Hematopoietic multipotent progenitor cell (in vitro differentiated cells): ENCODE results near the gene PRKAR1B. TPM values are rescaled to one million over a fixed set of nuclear protein-coding genes. Genes with fewer than 3 reads are reported as not detected.

ENCODE experiments used
- DNase-seq, 3 donors: peaks; one replicate each; pipeline ENCODE4 v3.0.0-alpha.2; 2011 to 2015; ENCODE audit warnings: low read depth in 2 of 3, low spot score in 2 of 3
- total RNA-seq: library from RNA; depleted of rRNA; stranded (reverse); fragments of >200 nt; gene quantifications from one replicate; pipeline ENCODE4 v1.2.3, GENCODE V29; 2012

PRKAR1B gene
- total RNA-seq, 1 donor = 11.6 TPM

DNA sequence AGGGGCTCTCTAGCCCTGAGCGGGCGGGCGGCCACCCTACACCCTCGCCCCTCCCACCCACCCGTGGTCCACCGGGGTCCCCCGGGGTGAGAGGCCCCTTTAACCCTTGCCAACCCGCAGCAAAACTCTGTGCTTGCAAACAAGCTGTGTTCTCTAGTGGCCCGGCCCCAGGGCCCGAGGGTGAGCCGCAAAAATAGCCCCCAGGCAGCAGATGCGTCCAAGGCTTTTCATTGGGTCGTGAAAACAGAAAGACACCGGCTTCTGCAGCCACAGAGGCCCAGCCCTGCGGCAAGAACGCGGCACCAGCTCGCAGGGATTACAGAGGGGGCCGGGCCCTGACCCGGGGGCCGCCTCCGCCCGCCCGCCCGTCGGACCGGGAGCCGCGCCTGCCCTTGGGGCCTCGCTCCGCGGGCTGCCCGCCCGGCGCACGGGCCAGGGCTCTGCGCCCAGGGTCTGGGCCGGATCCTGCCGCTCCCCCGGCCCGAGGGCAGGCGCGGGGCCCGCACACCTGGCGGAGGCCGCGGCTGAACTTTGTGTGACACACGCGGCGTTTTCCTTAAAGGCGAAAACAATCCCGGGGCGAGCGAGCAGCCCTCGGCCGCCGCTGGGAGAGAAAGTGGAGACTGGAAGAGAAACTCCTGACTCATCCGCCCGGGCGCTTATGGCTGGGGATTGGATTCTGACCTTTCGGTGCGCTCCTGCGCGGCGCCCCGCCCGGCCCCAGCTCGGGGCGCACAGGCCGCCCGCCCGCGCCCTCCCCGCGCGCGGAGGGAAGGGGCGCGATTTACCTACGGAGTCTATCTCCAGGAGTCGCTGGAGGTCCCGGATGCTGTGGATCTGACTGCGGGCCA, 210.2 kb downstream of the PRKAR1B start:
- no peak for DNase-seq

GRCh38 chr7:516216-516605, 210.9 kb downstream of the PRKAR1B start:
- DNase-seq = no peak

GRCh38 chr7:515628-516027, 211.5 kb downstream of the PRKAR1B start:
- no peak for DNase-seq

DNA sequence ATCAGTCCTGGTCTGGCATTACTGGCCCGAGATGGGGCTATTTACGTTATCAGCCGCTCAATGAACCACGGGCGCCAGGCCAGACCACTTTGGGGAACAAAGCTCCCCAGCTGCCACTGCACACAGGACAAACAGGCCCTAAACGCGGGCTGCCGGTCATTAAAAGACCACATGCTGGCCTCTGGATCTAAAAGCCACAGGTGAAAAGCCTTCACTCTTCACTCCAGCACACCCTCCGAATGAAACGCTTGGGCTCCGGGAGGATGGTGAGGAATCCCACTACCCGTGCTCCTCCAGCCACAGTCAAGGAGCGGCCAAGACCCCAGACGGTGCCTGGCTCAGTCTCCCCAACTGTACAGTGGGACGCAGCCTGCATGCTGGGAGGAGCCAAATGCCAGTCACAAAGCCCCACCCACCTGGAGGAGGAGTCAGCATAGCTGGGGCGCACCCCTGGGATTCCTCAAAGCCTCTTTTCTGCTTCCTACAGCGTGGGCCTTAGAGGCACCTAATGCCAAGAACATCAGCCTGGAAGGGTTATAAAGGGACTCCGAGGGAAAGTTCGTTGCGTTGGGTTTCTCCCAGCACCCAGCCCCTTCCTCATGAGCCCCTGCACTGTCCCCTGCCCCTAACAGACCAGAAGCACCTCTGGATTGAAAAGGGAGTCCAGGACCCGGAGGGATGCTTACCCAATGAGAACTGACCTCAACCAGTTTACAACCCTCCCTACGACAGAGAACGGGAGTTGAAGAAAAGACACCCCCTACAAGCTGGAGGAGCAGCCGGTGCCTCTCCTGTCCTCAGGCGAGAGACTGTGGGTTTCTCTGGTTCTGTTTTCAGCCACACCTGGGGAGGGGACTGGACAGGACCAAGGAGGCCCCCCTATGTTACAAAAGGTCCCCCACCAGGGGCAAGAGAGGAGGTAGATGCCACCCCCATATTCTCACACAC, 212.2 kb downstream of the PRKAR1B start:
- DNase-seq = no peak

- DNase-seq = no peak
These were observed 212.8 kb downstream of the PRKAR1B start for GRCh38 chr7:514242-514641.

GRCh38 chr7:513521-514166, 213.4 kb downstream of the PRKAR1B start:
- no peak for DNase-seq

DNA sequence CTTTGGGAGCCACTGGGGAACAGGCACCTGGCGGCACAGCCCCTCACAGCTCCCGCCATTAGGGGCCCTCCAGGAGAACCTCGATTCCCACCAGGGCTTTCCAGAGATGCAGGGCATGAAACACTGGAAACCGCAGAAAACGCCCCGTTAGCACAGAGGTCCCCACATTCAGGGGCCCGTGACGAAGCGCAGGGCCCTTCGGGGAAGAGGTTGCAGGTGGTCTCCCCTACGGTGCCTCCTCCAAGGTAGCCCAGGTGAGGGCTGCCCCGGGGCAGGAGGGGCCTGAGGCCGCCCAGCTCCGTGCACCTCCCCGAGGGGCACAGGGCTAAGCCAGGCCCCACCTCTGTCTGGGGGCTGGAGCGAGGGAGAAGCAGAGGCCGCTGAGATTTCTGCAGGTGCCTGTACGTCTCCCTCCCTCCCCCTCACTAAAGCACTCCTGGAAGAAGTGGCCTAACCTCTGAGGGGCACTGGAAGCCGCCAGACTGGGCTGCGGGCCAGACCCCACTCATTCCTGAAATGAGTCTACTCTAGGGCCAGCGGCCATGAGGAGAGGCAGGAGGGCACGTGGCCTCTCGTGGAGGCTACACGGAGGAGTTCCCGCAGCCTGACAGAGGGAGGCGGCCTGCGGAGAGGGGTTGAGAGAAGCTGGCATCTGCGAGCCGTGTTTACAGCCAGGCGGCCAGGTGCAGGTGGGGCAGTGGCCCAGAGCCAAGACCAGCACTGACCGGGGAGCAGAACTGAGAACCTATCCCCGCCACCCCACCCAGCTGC, 214.4 kb downstream of the PRKAR1B start:
- DNase-seq = no peak

GRCh38 chr7:512146-512510, 215.0 kb downstream of the PRKAR1B start:
- DNase-seq = no peak

- no peak for DNase-seq
These were observed 215.5 kb downstream of the PRKAR1B start for GRCh38 chr7:511476-512145.

DNA sequence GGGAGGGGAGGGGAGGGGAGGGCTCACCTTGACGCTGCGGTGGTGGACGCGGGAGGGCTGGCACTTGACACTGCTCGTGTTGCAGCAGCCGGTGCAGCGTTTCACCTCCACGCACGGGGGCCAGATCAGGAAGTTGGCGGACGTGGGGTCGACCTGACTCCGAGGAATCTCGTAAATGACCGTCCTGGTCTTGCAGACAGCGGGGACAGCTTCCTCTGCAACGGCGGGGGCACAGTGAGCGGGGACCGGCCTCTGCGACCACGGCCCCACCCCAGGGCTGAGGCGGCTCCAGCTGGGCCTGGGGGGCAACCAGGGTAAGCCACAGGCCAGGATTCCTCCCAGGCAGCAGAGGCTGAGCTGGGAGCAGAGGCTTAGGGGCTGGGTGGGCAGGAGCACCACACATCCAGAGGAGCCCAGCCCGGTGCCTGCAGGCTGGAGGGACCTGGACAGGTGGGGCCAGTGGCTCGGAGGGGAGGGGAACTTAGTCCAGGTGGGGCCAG, 216.2 kb downstream of the PRKAR1B start:
- no peak for DNase-seq

DNA sequence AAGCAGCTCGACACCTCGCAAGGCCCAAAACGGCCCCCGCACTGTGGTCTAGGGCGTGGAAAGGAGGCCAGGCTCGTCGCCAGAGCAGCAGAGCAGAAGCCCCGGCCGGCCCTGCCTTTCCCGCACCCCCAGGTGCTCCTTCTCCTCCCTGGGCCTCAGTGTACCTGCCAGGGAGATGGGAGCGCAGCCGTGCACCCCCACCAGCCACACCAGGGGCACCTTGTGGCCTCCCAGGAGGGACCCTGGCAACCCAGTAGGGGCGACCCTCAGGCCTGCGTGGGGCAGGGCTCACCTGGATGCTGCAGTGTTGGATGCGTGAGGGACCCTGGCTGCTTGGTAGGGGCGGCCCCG, 217.0 kb downstream of the PRKAR1B start:
- no peak for DNase-seq

GRCh38 chr7:509426-510130, 217.5 kb downstream of the PRKAR1B start:
- DNase-seq = no peak

GRCh38 chr7:508461-509170, 218.5 kb downstream of the PRKAR1B start:
- no peak for DNase-seq

GRCh38 chr7:507623-508300, 219.3 kb downstream of the PRKAR1B start:
- no peak for DNase-seq

- DNase-seq = no peak
These were observed 220.0 kb downstream of the PRKAR1B start for GRCh38 chr7:506921-507622.

GRCh38 chr7:506391-506831, 220.7 kb downstream of the PRKAR1B start:
- DNase-seq = no peak

- no peak for DNase-seq
These were observed 221.9 kb downstream of the PRKAR1B start for GRCh38 chr7:505171-505570.
